BLaER1 (cell line): ENCODE measurements around the gene MSI2.

Experiments used
- H3K27ac ChIP-seq: shearing (Covaris generic); formaldehyde crosslinking; 2 replicates; pipeline ENCODE4 v1.8.1; 2022
- H3K27me3 ChIP-seq: shearing (Covaris generic); formaldehyde crosslinking; 2 replicates; pipeline ENCODE4 v1.8.1; 2022
- H3K36me3 ChIP-seq: shearing (Covaris generic); formaldehyde crosslinking; 2 replicates; pipeline ENCODE4 v1.8.1; 2022
- H3K4me1 ChIP-seq: shearing (Covaris generic); formaldehyde crosslinking; 2 replicates; pipeline ENCODE4 v1.8.1; 2022
- H3K4me2 ChIP-seq: shearing (Covaris generic); formaldehyde crosslinking; 2 replicates; pipeline ENCODE4 v1.8.1; 2022
- H3K4me3 ChIP-seq: shearing (Covaris generic); formaldehyde crosslinking; 2 replicates; pipeline ENCODE4 v1.8.1; 2022
- H3K9ac ChIP-seq: shearing (Covaris generic); formaldehyde crosslinking; 2 replicates; pipeline ENCODE4 v1.8.1; 2022
- H3K9me3 ChIP-seq: shearing (Covaris generic); formaldehyde crosslinking; 2 replicates; pipeline ENCODE4 v1.8.1; 2022
- H4K20me1 ChIP-seq: shearing (Covaris generic); formaldehyde crosslinking; 2 replicates; pipeline ENCODE4 v1.8.1; 2022
- Cebpa-rat ChIP-seq: shearing (Covaris generic); IDR thresholded peaks from 2 replicates; pipeline ENCODE4 v1.8.1; 2022

MSI2 gene

DNA sequence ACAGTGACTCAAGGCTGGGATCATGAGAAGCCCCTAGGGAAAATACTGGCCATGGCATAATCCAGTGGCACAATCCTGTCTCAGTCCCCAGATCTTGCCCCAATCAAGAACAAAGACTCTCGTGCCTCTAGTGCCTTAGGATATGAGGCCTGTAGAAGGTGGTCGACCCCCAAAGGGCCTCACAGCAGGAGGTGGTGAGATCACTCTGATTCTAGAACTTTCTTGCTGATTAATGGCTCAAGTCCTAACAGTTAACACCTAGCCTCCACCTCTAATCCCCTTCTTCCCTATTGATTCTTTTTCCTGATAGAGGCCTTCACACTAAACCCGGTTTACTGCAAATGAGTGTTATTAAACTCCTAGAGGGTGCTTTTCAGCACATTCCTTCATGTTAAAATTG lies 312.0 kb downstream of the MSI2 start:
- peaks cover 69% of the 10 kb centered on the region; the same call in 1 of the 2 replicates for H4K20me1 ChIP-seq
- H3K9me3 ChIP-seq, result peaks cover 10% of the 10 kb centered on the region; the same call in 1 of the 2 replicates
- no peak overlapping the region for H3K9ac ChIP-seq
- peaks cover 27% of the 10 kb centered on the region for H3K4me1 ChIP-seq
- peak overlapping the region; percentile 54 for H3K27ac ChIP-seq
- TF ChIP-seq Cebpa-rat, result no peak
- H3K4me3 ChIP-seq, result no peak overlapping the region
- H3K36me3 ChIP-seq, result peaks cover 100% of the 10 kb centered on the region
- H3K4me2 ChIP-seq, result no peak overlapping the region
- H3K27me3 ChIP-seq, result no peaks in the 10 kb centered on the region

DNA sequence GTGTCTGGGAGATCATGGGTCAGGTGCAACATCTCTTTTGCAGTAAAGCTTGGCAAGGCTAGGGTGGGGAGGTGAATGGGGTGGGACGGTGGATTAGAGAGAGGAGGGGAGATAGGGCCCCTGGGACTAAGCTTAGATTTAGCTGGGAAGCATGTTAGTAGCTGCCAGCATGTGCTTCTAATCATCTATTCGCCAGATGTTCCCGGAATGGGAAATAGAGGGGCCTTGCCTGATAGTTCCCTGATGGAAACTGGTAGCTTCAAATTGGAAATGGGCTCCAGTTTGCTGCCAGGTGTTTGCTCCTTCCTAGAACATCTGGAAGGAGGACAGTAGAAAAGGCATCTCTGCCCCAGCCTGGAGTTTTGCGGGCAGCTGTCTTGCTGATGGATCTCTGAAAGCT lies 312.7 kb downstream of the MSI2 start:
- H3K4me2 ChIP-seq, result no peak overlapping the region
- TF ChIP-seq Cebpa-rat, result no peak
- no peak overlapping the region for H3K9ac ChIP-seq
- H3K4me3 ChIP-seq, result no peak overlapping the region
- H4K20me1 ChIP-seq, result peaks cover 75% of the 10 kb centered on the region; the same call in 1 of the 2 replicates
- H3K27me3 ChIP-seq, result no peaks in the 10 kb centered on the region
- peaks cover 10% of the 10 kb centered on the region; the same call in 1 of the 2 replicates for H3K9me3 ChIP-seq
- H3K36me3 ChIP-seq, result peaks cover 100% of the 10 kb centered on the region
- 0 out of 2 replicates have a peak overlapping the region, but pooled peaks have one; percentile 54 for H3K27ac ChIP-seq
- peaks cover 27% of the 10 kb centered on the region for H3K4me1 ChIP-seq

DNA sequence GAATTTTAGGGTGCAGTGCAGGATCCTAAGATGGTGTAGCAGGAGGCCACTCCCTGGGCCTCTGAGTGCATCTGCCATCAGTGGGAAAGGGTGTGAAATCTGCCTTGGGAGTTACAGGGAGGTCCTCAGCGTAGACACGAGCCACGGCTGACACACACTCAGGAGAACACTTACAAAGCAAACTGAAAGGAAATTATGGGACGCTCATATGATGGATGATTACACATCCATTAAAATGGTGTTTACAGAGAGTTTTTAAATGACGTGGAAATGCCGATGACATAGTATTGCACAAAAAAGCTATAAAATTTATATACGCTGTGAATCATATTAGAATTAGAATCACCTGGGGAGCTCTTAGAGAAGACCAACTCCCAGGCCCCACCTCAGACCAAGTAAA lies 313.5 kb downstream of the MSI2 start:
- peaks cover 79% of the 10 kb centered on the region; the same call in 1 of the 2 replicates for H4K20me1 ChIP-seq
- H3K4me3 ChIP-seq, result no peak overlapping the region
- H3K36me3 ChIP-seq, result peaks cover 100% of the 10 kb centered on the region
- no peaks in the 10 kb centered on the region for H3K27me3 ChIP-seq
- no peak overlapping the region for H3K4me2 ChIP-seq
- no peak overlapping the region for H3K9ac ChIP-seq
- peaks cover 32% of the 10 kb centered on the region for H3K4me1 ChIP-seq
- TF ChIP-seq Cebpa-rat, result no peak
- peaks cover 10% of the 10 kb centered on the region; the same call in 1 of the 2 replicates for H3K9me3 ChIP-seq
- H3K27ac ChIP-seq, result no peak overlapping the region

DNA sequence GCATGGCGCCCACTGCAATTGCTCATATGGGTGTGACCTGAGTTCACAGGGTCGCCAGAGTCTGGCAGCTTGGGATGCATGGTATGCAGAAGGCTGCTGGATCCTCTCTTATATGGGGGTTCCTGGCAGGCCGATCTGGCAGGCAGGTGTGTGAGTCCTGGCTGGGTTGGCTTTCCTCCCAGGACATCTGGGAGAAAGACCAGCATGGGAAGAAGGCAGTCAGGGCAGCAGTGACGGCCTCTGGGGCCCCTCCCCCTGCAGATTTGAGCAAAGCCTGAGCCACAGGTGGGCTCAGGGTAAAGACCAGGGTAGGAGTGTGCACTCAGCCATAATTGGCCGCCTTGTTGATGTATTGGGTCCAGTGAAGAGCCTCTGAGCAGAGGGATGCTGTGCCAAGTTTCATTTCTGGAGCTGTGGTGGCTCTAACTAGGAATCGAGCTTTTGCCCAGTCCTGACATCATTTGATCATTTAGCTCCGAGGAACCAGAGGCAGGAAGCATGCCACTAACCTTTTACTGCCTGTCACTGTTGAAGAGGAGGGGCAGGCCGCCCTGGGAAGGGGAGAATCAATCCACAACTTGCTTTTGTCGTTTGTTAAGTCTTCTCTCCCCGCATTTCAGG lies 314.5 kb downstream of the MSI2 start:
- Histone ChIP-seq H3K4me2 (no peak overlapping the region), H3K9ac (no peak overlapping the region), H3K9me3 (peaks cover 10% of the 10 kb centered on the region; the same call in 1 of the 2 replicates), H3K4me3 (no peak overlapping the region), H3K4me1 (peaks cover 41% of the 10 kb centered on the region), H3K27me3 (no peaks in the 10 kb centered on the region), H3K36me3 (peaks cover 96% of the 10 kb centered on the region), H4K20me1 (peaks cover 73% of the 10 kb centered on the region; the same call in 1 of the 2 replicates), H3K27ac (no peak overlapping the region)
- TF ChIP-seq Cebpa-rat, result no peak

DNA sequence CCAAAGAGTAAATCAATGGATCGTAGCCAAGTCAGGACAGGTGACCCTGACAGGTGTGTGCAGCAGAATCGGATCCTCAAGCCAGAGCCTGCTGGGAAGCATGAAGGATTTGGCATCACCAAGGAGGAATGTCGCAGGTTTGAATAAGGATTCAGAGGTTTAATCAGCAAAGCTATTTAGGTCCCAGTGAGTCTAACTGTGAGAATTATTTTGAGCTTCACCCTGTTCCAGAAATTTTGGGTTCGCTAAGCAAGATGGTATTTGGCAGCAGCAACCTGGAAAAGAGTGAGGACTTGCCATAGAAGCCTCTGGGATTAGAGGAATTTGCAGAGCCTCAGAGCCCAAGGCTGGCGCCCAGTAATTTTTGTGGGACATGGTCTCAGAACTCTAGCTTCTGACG lies 315.7 kb downstream of the MSI2 start:
- Histone ChIP-seq H3K27ac (no peak overlapping the region; the same call in 1 of the 2 replicates), H4K20me1 (peaks cover 80% of the 10 kb centered on the region; the same call in 1 of the 2 replicates), H3K4me1 (peaks cover 53% of the 10 kb centered on the region), H3K9ac (no peak overlapping the region), H3K4me2 (no peak overlapping the region), H3K27me3 (no peaks in the 10 kb centered on the region), H3K36me3 (peaks cover 96% of the 10 kb centered on the region), H3K4me3 (no peak overlapping the region), H3K9me3 (peaks cover 10% of the 10 kb centered on the region; the same call in 1 of the 2 replicates)
- TF ChIP-seq Cebpa-rat, result no peak

DNA sequence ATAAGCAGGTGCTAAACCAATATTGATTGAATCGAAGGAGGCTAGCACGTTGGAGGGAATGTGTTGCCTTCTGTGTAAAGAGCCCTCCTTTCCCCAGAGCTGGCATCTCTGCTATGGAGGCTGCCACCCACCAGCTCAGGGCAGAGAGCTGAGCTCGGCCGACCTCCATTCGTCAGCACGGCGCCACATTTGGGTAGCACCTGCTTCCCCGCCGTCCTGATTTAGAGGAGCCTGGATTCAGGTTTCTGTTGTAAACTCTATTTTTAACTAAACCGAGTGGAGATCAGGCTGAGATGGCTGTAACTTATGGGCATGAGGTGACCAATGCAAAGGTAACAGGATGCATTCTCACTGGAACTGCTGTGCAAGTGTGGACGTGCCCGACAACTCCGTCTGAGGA lies 316.3 kb downstream of the MSI2 start:
- no peak overlapping the region for H3K9ac ChIP-seq
- H3K4me3 ChIP-seq, result no peak overlapping the region
- H3K9me3 ChIP-seq, result peaks cover 10% of the 10 kb centered on the region; the same call in 1 of the 2 replicates
- no peak overlapping the region; the same call in 1 of the 2 replicates for H3K27ac ChIP-seq
- H4K20me1 ChIP-seq, result peaks cover 79% of the 10 kb centered on the region; the same call in 1 of the 2 replicates
- no peak overlapping the region for H3K4me2 ChIP-seq
- no peak for TF ChIP-seq Cebpa-rat
- peaks cover 58% of the 10 kb centered on the region for H3K4me1 ChIP-seq
- peaks cover 96% of the 10 kb centered on the region for H3K36me3 ChIP-seq
- no peaks in the 10 kb centered on the region for H3K27me3 ChIP-seq

DNA sequence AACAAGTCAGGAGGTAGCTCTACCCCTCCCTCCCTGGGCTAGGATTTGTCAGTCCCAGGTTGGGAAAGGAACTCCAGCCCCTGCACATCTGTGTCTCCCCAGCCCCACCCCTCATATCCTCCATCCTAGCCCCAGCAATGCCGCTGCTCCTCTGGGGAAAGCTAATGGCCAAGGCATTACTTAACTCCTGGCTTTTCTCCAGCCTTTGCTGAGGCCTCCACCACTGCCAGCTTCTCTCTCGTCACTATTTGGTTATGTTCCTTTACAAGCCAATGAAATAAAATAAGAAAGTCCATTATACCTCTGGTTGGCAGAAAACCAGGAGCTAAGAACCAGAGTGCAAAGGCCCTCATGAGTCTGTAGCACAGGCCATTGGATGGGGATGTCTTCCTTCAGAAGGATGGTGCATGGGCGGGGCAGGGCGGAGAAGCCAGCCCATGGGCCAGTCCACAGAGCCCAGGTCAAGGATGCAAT lies 317.8 kb downstream of the MSI2 start:
- H3K9me3 ChIP-seq, result peaks cover 10% of the 10 kb centered on the region; the same call in 1 of the 2 replicates
- no peaks in the 10 kb centered on the region for H3K27me3 ChIP-seq
- no peak overlapping the region for H3K4me2 ChIP-seq
- H3K27ac ChIP-seq, result no peak overlapping the region; the same call in 1 of the 2 replicates
- H3K4me1 ChIP-seq, result peaks cover 67% of the 10 kb centered on the region
- H3K4me3 ChIP-seq, result no peak overlapping the region
- peaks cover 79% of the 10 kb centered on the region for H4K20me1 ChIP-seq
- no peak overlapping the region for H3K9ac ChIP-seq
- H3K36me3 ChIP-seq, result peaks cover 96% of the 10 kb centered on the region
- no peak for TF ChIP-seq Cebpa-rat

DNA sequence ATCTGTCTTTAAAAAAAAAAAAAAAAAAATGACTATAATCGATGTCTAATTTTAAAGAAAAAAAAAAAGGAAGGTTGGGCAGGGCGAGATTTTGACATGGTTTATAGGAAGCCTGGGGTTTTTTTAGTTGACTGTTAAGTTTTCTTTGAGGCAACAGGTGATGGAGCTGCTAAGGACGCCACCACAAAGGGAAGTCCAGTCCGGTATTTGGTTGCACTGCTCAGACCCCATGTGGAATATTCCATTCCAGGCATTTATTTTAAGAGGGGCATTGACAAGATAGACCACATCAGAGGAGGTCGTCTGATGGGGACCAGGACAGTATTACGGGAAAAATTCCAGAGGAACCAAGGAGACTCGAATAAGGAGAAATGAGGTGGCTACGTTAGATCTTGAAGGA lies 320.4 kb downstream of the MSI2 start:
- Histone ChIP-seq H3K4me3 (no peak overlapping the region), H3K4me2 (peak overlapping the region; percentile 54; the same call in 1 of the 2 replicates), H3K27me3 (no peaks in the 10 kb centered on the region), H3K36me3 (peaks cover 96% of the 10 kb centered on the region), H3K27ac (peak overlapping the region; percentile 67), H3K4me1 (peaks cover 75% of the 10 kb centered on the region), H3K9me3 (peaks cover 10% of the 10 kb centered on the region; the same call in 1 of the 2 replicates), H4K20me1 (peaks cover 82% of the 10 kb centered on the region), H3K9ac (no peak overlapping the region)
- no peak for TF ChIP-seq Cebpa-rat

DNA sequence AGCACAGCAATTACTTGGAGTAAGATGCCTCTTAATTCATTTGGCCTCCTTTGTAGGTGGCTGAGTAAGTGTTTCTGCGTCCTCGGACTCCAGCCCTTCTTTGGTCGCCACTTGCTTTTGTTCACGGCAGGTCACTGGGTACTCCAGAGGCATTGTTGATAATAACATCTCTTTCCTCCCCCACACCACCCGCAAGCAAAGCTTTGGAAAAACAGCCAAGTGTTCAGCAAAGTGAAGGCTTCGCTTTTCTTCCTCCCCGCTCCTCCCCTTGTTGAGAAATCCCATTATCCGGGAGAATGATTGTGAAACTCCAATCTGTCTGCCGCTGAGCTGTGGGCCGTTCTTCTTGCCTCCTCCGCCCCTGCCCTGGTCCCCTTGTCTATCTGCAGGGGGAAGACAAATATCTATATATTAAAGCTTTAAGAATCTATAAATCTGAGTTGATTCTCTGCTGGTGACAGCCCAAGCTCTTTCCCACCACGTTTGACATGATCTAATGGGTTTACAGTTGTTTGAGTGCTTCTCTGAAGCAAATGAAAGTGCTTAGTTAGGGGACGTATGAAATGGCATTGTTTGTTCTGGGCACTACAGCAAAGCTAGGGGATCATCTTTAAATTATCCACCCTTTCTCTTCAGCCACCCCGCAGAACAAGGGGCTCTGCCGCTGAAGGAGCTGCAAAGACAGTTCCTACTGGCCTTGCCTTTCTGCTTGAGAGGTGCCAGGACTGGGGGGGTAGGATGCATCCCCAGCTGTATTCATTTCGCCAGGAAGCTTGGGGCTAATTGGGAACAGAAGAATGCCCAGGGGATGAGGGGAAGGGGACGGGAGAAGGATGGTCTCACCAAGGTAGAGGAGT lies 321.7 kb downstream of the MSI2 start:
- TF ChIP-seq Cebpa-rat, result no peak
- H3K9ac ChIP-seq, result peak overlapping the region; percentile 46; the same call in 1 of the 2 replicates
- H3K4me2 ChIP-seq, result peak overlapping the region; percentile 54
- H3K27ac ChIP-seq, result peak overlapping the region; percentile 67
- H3K4me1 ChIP-seq, result peaks cover 71% of the 10 kb centered on the region
- H3K27me3 ChIP-seq, result no peaks in the 10 kb centered on the region
- H3K9me3 ChIP-seq, result peaks cover under 1% of the 10 kb centered on the region; the same call in 1 of the 2 replicates
- no peak overlapping the region for H3K4me3 ChIP-seq
- H3K36me3 ChIP-seq, result peaks cover 90% of the 10 kb centered on the region
- H4K20me1 ChIP-seq, result peaks cover 82% of the 10 kb centered on the region
